Stimulated activated CD4-positive, alpha-beta T cell treated with anti-CD3 and anti-CD28 coated beads, Interleukin-4, amount 100 ng/mL, for 1 hour (primary cell): ENCODE data around the gene FUT4.
"Not testable (repeated sequence)": the region's sequence is repeated elsewhere in the genome, so short reads cannot be mapped to it uniquely, and the experiment has no call there.

Source experiments
- DNase-seq: peaks from one replicate; pipeline ENCODE4 v3.0.0-alpha.2; 2020

FUT4 gene, protein sequence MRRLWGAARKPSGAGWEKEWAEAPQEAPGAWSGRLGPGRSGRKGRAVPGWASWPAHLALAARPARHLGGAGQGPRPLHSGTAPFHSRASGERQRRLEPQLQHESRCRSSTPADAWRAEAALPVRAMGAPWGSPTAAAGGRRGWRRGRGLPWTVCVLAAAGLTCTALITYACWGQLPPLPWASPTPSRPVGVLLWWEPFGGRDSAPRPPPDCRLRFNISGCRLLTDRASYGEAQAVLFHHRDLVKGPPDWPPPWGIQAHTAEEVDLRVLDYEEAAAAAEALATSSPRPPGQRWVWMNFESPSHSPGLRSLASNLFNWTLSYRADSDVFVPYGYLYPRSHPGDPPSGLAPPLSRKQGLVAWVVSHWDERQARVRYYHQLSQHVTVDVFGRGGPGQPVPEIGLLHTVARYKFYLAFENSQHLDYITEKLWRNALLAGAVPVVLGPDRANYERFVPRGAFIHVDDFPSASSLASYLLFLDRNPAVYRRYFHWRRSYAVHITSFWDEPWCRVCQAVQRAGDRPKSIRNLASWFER

DNA sequence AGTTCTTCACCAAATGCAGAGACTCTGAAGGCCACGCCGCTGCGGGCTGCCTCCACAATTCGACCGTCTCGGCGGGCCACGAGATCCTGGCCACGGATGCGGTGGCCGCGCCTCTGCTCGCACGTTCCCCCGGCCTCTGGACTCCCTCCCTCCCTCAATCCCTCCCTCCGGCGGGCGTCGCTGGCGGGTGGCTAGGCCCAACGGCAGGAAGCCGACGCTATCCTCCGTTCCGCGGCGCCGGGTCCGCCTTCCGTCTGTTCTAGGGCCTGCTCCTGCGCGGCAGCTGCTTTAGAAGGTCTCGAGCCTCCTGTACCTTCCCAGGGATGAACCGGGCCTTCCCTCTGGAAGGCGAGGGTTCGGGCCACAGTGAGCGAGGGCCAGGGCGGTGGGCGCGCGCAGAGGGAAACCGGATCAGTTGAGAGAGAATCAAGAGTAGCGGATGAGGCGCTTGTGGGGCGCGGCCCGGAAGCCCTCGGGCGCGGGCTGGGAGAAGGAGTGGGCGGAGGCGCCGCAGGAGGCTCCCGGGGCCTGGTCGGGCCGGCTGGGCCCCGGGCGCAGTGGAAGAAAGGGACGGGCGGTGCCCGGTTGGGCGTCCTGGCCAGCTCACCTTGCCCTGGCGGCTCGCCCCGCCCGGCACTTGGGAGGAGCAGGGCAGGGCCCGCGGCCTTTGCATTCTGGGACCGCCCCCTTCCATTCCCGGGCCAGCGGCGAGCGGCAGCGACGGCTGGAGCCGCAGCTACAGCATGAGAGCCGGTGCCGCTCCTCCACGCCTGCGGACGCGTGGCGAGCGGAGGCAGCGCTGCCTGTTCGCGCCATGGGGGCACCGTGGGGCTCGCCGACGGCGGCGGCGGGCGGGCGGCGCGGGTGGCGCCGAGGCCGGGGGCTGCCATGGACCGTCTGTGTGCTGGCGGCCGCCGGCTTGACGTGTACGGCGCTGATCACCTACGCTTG is at the start of gene FUT4:
Gene FUT4, plus strand, starts transcription at position 227 of the 951 bp plus-strand sequence. Its CDS starts 213 bp downstream, at position 440.
- peak; percentile 73 for DNase-seq

DNA sequence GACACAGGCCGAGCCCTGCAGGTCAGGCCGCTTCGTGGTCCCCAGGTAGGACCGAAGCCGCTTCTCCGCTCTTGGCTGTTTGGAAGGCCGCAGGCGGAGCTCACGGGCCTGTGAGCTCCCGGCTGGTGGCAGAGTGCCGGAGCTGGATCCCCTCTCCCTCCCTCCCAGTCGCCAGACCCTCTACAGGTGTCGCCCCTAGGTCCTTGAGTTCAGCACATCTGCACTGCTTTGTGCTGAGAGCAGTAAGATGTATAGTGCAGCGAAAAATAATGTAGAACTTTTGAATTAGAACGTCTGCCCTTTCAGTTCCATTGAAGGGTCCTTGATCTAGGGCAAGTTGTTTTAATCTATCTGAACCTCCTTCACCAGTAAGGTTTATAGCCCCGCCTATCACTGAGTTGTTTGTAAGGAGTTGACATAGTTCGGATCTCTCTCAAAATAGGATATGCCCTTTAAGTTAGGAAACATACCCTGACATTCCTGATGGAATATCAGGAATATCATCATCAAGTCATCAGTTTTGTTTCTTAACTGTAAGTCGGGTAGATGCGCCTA is 49.5 kb upstream of the FUT4 start:
- no peak for DNase-seq

DNA sequence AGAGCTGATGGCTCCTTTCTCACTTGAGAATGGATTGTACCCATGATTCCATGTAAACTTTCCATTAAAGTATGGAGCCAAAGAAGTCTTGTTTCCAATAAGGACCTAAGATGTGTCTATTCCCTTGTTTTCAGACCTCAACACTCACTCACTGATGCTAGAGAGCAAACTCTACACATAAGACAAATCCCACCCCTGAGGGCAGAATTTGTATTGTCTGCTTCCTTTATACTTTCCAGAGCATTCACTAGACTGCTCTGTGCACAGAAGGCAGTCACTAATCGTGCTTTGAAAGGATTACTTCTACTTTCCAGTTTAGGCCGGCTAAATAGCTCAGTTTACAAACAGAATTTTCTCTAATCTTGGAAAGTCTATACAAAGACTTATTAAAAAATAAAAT is 43.5 kb upstream of the FUT4 start:
- no peak for DNase-seq

DNA sequence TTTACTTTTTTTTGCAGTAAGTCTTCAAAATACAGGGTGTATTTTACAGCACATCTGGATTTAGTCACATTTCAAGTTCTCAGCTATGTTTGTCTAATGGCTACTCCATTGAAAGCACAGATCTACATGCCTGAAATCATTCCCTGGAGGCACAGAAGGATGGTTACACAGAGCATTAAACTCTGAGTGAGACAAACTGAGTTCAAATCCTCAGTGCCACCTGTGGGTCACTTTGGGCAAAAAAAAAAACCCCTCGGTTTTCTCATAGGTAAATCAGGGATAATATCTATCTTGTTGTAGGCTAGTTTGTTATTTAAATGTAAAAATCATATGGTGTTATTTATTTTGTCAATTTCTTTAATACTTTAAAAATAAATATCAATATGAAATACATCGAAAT is 42.2 kb upstream of the FUT4 start:
- no peak for DNase-seq

DNA sequence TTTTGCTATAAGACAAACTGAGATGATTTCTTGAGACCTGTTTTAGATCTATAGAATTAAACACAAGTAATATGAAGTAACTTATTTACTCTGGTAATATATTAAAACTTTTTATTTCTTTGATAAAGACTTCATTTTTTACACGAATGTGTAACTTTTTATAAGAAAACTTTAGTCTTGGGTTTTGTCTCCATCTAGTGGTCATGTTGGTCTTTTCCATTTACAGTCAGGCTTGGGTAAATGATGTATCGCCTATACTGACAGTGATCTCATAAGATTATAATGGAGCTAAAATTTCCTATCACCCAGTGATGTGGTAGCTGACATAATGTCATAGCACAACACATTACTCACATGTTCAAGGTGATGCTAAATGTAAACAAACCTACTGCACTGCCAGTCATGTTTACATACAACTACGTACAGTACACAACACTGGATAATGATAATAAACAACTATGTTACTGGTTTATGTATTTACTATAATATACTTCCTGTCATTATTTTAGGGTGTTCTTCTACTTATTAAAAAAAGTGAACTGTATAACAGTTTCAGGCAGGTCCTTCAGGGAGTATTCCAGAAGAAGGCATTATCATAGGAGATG is 38.9 kb upstream of the FUT4 start:
- DNase-seq = no peak

DNA sequence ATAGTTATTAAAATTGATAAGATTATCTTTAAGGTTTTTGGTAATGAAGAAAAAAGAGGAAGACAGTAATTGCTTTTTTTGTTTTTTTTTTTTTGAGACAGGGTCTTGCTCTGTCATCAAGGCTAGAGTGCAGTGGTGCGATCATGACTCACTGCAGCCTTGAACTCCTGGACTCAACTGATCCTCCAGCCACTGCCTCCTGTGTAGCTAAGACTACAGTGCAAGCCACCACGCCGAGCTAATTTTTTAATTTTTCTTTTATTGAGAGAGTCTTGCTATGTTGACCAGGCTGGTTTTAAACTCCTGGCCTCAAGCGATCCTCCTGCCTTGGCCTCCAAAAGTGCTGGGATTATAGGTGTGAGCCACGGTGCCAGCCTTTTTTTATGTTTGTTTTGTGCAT is 37.2 kb upstream of the FUT4 start:
- not testable (repeated sequence) for DNase-seq

DNA sequence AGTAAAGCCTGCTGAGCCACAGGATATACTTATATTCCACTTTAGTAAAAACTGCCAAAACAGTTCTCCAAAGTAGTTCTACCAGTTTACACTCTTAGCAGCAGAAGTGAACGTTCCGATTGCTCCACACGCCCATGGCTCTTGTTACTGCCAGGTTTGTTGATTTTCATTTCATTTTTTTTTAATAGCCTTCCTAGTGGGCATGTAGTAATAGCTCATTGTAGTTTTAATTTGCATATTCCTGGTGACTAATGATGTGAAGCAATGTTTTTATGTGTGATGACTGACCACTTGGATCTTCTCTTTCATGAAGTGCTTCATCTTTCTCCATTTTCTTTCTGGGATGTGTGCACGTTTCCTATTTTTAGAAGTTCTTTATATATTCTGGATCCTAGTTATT is 36.2 kb upstream of the FUT4 start:
- DNase-seq = no peak

DNA sequence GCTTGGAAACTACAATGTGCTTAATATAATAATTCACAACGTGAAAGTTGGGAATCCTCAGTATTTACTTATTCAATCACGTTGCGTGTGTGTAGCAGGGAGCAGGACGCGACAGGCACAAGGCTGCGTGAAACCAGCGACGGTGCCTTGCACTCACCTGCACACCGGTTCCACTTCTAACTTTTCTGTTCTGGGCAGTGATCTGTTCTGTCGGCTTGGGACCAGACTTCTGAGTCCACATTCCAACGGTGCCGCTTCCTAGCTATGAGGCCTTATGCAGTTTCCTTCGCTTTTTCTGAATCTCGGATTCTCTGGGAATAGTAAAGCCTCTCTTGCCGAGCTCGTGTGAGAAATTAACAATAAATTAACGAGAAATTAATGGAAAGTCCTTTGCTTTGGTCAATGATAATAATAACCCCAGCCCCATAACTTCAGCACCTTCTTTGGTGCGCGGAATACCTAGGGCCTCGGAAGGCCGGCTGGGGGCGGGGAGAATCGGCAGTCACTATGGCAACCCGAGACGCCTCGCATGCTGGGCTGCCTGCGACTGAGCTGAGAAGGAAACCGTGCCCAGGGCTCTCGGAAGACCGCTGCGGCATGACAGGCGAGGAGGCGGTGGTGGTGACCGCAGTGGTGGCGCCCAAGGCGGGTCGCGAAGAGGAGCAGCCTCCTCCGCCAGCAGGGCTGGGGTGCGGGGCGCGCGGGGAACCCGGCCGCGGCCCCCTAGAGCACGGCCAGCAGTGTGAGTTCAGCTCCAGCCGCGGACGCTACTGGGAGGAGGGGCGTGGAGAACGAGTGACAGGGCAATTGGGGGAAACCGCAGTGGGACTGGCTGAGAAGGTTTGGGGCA is 31.6 kb upstream of the FUT4 start, which contains the start of gene C11orf97:
Gene C11orf97, plus strand, starts transcription at position 530 of the 850 bp plus-strand sequence. Its CDS starts 68 bp downstream, at position 598.
- DNase-seq = peak; percentile 54

DNA sequence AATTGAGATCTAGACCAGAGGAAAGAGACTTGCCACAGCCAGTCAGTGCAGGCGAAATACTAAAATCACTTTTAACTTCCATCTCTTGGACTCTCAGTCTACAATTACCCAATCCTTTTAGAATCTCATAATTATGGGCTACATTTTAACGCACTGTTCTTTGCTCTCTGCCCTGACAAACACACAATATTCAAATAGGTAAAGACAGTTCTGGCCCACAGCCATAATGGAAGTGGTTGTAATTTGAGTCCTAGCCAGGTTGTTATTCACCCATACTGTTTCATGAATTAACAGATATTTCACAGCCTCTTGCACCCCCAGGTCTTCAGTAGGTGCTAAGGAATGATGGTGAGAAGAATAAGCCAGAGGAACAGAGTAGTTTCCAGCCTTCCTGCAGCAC is 30.6 kb upstream of the FUT4 start:
- no peak for DNase-seq

DNA sequence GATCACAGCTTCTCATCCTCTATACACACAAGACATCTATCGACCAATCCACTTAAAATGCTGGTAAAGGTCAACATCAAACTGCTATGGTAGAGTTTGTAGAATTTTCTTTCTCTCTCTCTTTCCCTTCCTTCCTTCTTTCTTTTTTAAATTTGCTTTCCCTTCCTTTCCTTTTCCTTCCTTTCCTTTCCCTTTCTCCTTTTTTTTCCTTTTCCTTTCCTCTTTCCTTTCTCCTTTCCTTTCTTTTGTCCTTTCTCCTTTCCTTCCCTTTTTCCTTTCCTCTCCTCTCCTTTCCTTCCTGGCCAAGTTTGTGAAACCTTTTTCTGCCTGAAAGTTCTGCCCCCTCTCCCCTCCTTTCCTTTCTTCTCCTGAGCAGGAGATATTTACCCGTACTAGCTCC is 28.3 kb upstream of the FUT4 start:
- no peak for DNase-seq

DNA sequence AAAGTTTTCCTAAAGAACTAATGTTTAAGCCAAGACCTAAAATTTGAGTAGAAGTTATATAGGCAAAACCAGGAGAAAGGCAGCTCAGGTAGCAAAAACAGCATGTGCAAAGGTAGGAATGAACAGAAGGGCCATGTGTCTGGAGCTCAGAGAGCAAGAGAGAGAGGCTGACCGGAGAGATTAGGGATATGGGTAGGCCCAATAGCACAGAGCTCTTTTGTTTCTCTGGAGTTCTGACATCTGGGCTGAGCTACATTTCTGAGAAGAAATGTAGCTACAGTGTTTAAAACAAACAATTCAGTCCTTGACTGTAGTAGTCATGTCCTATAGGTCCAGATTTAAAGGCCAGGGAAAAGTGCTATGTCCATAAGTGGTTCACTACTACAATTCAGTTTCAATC is 27.0 kb upstream of the FUT4 start:
- DNase-seq = no peak

DNA sequence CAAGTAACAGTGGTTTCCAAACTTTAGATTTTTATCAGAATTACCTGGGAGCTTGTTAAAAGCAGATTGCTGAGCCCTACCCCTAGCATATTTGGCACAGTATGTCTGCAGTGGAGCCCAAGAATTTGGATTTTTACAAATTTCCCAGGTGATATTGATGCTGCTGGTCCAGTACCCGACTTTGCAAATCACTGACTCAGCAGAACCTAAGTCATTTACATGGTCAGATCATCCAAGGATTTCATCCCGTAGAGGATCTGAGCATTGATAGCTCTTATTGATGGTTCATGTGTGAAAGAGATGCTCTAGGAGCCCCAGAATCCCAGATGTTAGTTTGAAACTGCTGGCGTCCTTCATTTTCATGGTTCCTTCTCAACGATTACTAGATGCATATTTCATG is 25.4 kb upstream of the FUT4 start:
- DNase-seq = no peak

DNA sequence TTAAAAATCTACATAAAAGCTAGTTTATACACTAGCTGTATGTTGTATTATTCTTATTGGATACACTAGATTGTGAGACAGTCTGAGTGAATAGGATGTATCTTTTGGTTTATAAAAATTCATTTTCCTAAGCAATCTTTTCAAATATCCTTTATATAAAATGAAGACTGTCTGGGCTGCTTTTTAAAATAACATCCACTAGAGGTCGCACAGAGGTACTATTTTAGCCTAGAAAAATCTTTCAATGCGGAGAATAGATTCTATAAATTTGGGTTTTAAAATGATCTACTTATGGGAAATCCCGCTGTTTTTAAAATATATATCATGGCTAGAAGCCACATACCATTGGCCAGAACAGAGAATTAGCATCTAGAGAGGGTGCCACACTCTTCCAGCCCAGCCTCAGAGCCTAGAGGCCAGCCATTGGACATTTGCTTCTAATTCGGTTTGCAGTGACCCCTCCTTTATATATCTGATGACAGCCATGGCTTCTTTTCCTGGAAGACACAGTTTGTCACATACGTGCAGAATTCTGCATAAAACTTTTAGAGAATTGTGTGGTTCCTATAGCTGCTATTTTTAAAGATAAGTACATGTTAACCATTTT is 24.1 kb upstream of the FUT4 start:
- no peak for DNase-seq

DNA sequence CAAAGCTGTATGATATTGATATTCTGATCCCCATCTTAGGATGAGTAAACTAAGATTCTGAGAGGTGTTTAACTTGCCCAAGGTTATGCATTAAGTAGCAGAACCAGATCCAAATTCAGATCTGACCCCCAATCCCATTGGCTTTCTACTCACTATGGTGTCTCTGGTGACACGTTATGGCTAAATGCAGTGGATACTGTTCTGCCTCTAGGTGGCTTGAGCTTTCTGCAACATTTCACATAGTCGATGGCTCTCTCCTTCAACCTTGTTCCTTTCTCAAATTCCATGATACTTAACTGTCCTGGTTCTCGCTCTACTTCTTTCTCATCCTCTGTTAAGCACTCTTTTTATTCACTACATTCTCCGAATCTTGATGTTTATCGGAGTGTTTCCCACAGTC is 22.0 kb upstream of the FUT4 start:
- DNase-seq = no peak

DNA sequence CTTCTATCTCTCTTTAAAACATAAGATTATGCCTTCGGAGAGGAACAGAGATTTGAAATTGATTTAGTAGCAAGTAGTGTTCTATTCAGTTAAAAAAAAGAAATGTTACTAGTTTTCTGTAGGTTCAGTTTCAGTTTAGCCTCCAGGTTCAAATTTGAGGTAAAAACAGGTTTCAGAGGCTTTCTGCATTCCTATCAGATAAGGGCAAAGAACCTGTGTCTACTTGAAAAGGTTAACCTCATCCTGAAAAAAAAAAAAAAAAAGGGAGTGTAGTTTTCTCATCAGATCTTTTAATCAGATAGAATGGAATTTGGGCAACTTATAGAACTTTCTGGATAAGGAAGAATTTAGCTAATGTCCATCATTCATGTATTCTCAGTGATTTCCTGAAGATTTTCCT is 19.4 kb upstream of the FUT4 start:
- DNase-seq = no peak

DNA sequence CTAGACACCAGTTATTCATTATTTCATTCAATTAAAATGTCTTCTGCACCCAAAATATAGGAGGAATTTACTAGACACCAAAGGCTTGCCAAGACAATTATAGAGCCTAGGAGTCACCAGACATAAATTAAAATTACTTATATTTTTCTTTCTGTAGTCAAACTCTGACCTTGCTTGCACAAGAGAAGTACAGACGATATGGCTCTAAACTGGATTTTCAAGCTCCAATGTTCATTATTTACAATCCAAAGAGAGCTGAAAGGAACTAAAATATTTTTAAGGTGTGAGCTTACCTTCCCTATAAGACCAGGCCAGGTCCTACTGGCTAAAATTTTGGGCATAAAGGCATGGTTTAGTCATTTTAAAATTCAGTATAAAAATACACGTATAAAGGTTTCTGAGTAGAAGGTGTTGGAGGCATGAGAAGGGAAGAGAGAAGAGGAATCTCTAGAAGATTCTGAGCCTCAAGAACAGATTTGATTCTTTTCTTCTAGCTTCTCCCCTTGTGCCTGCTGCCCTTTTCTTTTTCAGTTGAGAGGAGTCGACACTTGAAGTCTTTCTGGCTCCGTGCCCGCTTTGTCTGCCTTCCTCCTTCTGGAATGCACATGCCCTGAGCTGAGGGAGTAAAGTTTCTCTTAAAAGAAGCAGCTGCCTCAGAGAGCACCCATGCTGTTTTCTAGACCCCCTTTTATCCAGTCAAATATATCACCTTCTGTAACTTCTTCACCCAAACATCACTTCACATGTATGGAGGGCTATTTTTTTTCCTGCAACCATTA is 18.0 kb upstream of the FUT4 start:
- no peak for DNase-seq

DNA sequence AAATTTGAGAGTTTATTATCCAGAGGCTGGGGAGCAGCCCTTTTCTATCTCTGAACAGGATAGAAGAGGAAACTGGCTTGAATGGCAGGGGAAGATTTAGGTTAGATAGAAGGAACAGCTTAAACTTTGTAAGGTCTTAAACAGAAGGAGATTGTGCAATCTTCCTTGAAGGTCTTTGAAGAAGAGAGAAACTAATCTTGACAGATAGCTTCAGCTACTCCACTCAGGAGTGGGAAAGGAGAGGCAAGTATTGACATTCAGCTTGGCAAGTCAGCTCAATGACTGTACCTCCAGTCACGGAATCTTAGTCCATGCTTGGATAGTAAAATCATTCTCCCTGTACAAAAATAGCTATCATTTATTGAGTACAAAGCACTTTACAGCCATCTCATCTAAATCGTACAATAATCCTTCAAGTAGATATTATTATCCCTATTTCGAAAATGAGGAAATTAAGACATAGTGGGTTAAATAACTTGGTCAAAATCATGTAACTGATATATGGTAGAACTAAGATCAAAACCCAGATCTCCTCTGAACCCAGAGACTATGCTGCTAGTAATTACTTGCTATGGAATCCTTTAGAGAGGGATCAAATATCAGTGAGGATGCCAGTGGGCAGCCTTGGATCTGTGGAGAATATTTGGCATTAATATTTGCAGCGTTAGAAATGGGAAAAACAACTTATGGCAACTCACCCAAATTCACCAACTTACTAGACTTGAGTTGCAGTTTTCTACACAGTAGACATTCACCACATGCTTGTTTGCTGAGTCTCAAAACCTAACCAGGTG is 16.9 kb upstream of the FUT4 start:
- no peak for DNase-seq

DNA sequence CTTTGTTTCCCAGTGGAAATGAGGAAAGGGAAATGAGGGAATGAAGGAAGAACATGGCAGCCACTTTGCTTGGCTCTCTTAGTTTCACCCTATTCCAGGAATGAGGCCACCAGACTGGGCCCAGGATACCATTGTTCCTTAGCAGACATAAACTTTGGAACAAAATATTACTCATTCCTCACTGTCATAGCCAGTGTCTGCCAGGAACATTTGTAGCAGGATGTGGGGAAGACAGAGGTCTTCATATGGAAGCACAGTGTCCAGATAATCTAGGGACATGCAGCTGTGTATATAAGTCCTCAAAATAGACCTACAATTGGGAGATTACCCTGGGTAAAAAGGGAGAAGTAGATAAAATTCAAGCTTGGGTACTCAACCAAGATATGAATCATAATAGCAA is 15.2 kb upstream of the FUT4 start:
- DNase-seq = no peak

DNA sequence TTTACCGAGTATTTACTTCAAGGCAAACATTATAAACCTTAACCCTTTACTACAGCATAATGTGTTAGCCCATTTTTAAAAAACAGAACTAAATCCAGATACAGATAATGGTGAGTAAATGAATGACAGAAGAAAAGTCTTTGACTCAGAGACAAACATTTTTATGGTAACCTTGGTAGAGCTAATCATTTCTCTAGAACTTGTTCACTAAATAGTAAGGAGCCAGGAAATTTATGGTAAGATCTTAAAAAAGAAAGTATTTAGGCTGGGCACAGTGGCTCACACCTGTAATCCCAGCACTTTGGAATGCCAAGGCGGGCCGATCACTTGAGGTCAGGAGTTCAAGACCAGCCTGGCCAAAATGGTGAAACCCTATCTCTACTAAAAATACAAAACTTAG is 11.5 kb upstream of the FUT4 start:
- DNase-seq = no peak

DNA sequence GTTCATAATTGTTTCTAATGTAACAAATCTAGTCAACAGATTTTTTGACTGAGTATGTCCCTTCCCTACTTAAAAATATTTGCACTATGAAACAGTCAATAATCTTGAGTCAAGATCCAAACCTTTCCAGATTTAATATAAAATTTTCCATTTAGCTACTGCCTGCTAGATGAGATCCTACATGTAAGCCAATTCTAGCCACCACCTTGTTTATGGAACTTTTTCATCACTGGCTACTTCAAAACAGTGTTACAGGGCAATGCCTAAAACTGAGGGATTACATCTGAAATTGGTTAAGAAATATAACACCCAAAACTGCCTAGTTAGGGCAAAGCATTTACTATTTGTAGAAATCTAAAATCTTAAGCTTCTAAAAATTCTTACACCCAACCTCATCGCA is 10.5 kb upstream of the FUT4 start:
- no peak for DNase-seq
